Astrocyte (in vitro differentiated cells and primary cell): Measurements from ENCODE around the gene GRIK3.

Experiments used
- EZH2 ChIP-seq: IDR thresholded peaks from 2 replicates; pipeline ENCODE4 v1.6.1; 2012; ENCODE audit warnings: mild to moderate bottlenecking, low read length, inconsistent platforms; ENCODE audit not compliant: insufficient read depth
- TF ChIP-seq, protein P1 (sequence below): IDR thresholded peaks from 2 replicates; pipeline ENCODE4 v1.5.1; 2011; ENCODE audit warnings: low read depth, mild to moderate bottlenecking, inconsistent platforms, low read length, moderate library complexity; ENCODE audit not compliant: insufficient read depth

DNA sequence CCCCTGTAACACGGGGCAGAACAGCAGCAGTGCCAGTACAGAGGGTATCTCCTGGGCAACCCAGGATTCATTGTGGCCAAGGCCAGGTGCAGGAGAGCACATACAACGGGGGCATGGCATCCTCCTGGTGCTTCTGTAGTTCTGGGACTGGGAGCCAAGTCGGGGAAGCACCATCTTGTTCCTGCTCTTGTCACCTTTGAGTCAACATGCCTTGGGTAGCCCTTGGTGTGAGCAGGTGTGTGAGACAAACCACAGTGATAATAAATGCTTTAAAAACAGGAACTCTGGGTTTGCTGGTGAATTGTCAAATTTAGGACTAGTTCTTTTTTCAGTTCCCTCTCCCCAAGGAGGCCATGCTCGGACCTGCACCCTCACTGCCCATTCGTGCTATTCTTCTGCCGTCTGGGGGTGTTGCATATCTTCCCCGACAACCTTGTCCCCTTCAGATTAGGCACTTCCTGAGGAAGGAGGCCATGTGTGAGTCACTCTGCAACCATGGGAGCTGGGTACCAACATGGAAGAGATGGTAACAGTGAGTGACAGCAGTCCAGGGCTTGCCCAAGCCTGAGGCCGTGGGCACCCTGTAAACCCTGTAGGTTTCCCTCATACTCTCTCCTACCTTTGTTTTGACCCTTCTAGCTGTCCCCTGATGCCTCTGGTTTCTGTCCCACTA lies 150.2 kb downstream of the GRIK3 start:
- TF ChIP-seq, protein P1, sequence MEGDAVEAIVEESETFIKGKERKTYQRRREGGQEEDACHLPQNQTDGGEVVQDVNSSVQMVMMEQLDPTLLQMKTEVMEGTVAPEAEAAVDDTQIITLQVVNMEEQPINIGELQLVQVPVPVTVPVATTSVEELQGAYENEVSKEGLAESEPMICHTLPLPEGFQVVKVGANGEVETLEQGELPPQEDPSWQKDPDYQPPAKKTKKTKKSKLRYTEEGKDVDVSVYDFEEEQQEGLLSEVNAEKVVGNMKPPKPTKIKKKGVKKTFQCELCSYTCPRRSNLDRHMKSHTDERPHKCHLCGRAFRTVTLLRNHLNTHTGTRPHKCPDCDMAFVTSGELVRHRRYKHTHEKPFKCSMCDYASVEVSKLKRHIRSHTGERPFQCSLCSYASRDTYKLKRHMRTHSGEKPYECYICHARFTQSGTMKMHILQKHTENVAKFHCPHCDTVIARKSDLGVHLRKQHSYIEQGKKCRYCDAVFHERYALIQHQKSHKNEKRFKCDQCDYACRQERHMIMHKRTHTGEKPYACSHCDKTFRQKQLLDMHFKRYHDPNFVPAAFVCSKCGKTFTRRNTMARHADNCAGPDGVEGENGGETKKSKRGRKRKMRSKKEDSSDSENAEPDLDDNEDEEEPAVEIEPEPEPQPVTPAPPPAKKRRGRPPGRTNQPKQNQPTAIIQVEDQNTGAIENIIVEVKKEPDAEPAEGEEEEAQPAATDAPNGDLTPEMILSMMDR, result no peak
- TF ChIP-seq EZH2, result no peak
